Neuron (in vitro differentiated cells): ENCODE data around the gene VDAC2.

Experiments used
- H2AFZ ChIP-seq: one replicate; pipeline ENCODE4 v1.6.1; 2013; ENCODE audit warnings: low read depth, mild to moderate bottlenecking, inconsistent platforms, low read length, moderate library complexity
- H3K27me3 ChIP-seq: one replicate; pipeline ENCODE4 v1.6.1; 2013; ENCODE audit warnings: low read length; ENCODE audit not compliant: insufficient read depth
- H3K36me3 ChIP-seq: one replicate; pipeline ENCODE4 v1.6.1; 2013; ENCODE audit warnings: low read length; ENCODE audit not compliant: insufficient read depth
- H3K4me1 ChIP-seq: one replicate; pipeline ENCODE4 v1.6.1; 2013; ENCODE audit warnings: low read length; ENCODE audit not compliant: insufficient read depth
- H3K4me3 ChIP-seq: 2 replicates; pipeline ENCODE4 v1.5.1; 2013; ENCODE audit warnings: mild to moderate bottlenecking, low read length, moderate library complexity
- H3K9me3 ChIP-seq: one replicate; pipeline ENCODE4 v1.6.1; 2013; ENCODE audit warnings: low read length

The VDAC2 gene

DNA sequence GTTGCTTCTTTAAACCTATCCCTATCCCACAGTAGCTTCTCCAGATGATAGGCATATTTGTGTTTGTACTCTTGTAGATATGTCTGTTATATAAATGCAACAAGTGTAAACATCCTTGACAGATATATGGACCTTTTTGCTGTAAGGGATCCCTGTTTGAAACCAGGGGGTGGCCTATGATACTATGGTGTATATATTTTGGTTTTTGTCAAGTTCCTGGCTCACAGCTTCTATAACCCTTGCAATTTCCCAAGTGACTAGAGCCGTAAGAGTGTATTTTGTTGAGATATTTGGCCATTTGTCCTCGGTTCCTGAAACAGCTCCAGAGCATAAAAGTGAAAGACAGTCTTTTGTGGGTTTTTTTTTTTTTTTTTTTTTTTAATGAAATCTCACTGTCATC is 15.5 kb downstream of the VDAC2 start:
- Histone ChIP-seq H2AFZ (no peak overlapping the region), H3K27me3 (no peaks in the 10 kb centered on the region), H3K36me3 (peaks cover 87% of the 10 kb centered on the region), H3K4me3 (no peak overlapping the region), H3K9me3 (no peaks in the 10 kb centered on the region), H3K4me1 (peaks cover 36% of the 10 kb centered on the region)

DNA sequence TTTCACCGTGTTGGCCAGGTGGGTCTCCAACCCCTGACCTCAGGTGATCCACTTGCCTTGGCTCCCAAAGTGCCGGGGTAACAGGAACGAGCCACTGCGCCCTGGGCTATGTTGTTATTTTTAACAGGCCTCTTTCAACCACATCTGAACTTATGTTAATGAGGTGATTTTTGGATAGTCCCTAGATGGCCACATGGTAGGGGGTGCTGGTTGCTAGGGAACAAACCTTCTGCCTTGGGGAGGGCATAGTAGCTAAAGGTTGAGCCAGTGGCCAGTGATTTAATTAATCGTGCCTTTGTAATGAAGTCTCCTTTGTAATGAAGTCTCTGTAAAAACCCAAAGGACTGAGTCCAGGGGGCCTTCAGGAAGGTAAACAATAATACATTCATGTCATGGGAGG is 16.1 kb downstream of the VDAC2 start:
- H3K27me3 ChIP-seq: no peaks in the 10 kb centered on the region

DNA sequence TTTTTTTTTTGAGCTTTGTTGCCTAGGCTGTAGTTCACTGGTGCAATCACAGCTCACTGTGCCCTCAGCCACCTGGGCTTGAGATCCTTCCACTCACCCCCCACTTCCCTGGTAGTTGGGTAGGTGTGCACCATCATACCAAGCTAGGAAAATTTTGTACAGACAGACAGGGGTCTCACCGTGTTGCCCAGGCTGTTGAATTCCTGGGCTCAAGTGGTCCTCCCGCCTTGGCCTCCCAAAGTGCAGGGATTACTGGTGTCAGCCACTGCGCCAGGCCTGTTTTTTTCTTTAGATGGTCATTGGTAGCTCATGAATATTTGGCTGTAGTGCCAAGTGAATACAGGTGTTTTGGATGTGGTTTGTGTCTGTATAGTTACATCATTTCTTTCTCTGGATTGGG is 17.7 kb downstream of the VDAC2 start:
- no peaks in the 10 kb centered on the region for H3K9me3 ChIP-seq
- peaks cover 85% of the 10 kb centered on the region for H3K36me3 ChIP-seq
- peaks cover 36% of the 10 kb centered on the region for H3K4me1 ChIP-seq
- no peak overlapping the region for H2AFZ ChIP-seq
- no peak overlapping the region for H3K4me3 ChIP-seq
- H3K27me3 ChIP-seq: no peaks in the 10 kb centered on the region

More for the DNA sequence above, 16.1 kb downstream of the VDAC2 start:
- Histone ChIP-seq H3K4me3 (no peak overlapping the region), H3K36me3 (peaks cover 87% of the 10 kb centered on the region), H2AFZ (no peak overlapping the region), H3K4me1 (peaks cover 36% of the 10 kb centered on the region), H3K9me3 (no peaks in the 10 kb centered on the region)

DNA sequence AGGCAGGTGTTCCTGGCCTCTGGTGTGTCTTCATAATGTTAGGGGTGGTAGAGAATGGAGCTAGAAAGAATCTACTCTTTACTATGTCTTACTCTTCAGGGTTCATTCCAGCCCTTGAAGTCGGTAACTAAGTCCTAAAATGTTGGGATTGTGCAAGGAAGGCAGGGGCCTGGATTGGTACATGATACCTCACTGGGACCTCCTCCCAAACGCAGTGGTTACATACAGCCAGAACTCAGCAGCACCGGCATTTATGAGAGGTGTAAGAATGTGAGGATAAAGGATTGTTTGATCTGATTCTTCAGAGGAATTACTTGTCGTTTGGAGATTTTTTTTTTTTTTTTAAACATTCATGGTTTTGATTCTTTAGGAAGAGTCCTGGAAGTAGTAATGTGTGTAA is 18.2 kb downstream of the VDAC2 start:
- no peak overlapping the region for H2AFZ ChIP-seq
- no peaks in the 10 kb centered on the region for H3K27me3 ChIP-seq
- H3K9me3 ChIP-seq: no peaks in the 10 kb centered on the region
- peaks cover 34% of the 10 kb centered on the region for H3K4me1 ChIP-seq
- H3K4me3 ChIP-seq: no peak overlapping the region
- peaks cover 80% of the 10 kb centered on the region for H3K36me3 ChIP-seq

DNA sequence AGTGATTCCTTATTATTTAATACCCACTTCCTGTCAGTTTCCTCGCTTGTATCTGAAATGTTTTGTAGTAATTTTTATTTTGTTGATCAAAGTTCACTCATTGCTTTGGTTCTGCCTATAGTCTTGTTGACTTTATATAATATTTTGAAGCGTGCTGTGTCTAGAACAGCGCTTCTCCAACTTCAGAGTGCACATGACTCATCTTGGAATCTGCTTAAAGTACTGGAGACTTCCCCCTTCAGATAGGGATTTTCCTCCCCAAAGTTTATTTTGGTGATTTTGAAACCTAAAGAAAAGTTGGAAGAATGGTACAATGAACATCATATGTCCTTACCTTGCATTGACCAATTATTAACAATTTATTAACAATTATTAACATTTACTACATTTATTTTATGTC is 19.4 kb downstream of the VDAC2 start:
- H3K4me1 ChIP-seq: peaks cover 23% of the 10 kb centered on the region
- H3K9me3 ChIP-seq: no peaks in the 10 kb centered on the region
- peaks cover 69% of the 10 kb centered on the region for H3K36me3 ChIP-seq
- H2AFZ ChIP-seq: no peak overlapping the region
- H3K27me3 ChIP-seq: no peaks in the 10 kb centered on the region
- H3K4me3 ChIP-seq: no peak overlapping the region

DNA sequence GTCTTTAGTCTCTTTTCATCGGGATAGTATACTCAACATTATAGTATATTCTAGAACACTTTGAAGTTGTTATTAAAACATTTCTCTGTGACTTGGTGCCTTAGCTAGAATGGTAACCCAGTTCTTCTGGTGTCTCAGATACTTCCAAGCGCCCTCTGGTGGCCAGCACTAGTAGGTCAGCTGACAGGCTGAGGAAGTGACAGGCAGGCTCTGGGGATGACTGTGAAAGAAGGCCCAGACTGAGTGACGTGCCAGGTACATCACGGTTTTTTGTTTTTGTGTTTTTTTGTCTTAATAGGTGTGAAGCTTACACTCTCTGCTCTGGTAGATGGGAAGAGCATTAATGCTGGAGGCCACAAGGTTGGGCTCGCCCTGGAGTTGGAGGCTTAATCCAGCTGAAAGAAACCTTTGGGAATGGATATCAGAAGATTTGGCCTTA is 20.0 kb downstream of the VDAC2 start:
- H2AFZ ChIP-seq: no peak overlapping the region
- peaks cover 63% of the 10 kb centered on the region for H3K36me3 ChIP-seq
- H3K27me3 ChIP-seq: no peaks in the 10 kb centered on the region
- H3K4me1 ChIP-seq: peaks cover 16% of the 10 kb centered on the region
- H3K4me3 ChIP-seq: no peak overlapping the region
- H3K9me3 ChIP-seq: no peaks in the 10 kb centered on the region

DNA sequence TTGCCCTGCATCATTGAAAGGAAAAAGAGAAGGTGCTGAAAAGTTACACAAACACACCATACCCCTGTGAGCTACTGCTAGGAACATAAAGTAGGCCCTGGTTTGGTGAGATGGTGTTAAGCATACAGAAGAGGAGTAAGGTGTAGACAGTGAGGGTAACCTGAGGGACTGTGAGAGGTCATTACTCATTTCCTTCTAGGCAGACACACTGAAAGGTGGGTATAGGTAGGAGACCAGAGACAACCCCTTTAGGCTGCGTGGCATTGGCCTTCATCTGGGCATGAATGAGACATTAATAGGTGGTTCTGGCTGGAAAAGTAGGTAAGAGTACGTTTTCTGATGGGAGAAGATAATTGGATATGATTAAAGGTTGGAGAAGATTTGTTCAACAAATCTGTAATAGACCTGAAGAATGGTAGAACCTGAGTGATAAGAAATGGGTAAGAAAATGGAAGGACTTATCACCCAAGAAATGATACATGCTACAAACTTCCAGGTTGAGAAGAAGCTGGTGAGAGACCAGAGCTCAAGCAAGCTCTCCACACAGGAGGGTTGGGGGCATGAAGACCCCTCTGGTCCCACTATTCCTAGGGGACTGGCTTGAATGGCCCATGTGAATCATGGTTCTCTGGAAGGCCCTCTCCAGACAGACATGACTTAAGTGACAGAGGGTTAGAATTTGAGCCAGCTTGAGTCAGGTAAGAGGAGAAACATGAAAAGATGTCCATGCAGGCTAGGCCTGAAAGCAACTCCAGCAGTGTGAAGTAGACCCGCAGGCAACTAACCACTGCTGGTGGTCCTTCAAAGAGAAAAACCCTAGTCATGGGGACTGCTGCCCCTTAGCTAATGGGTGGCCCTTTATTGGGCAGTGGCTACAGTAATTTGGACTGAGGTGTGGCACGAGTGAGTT is 21.3 kb downstream of the VDAC2 start:
- H3K4me1 ChIP-seq: peaks cover 3% of the 10 kb centered on the region
- no peak overlapping the region for H2AFZ ChIP-seq
- no peaks in the 10 kb centered on the region for H3K9me3 ChIP-seq
- H3K4me3 ChIP-seq: no peak overlapping the region
- H3K36me3 ChIP-seq: peaks cover 52% of the 10 kb centered on the region
- H3K27me3 ChIP-seq: no peaks in the 10 kb centered on the region

DNA sequence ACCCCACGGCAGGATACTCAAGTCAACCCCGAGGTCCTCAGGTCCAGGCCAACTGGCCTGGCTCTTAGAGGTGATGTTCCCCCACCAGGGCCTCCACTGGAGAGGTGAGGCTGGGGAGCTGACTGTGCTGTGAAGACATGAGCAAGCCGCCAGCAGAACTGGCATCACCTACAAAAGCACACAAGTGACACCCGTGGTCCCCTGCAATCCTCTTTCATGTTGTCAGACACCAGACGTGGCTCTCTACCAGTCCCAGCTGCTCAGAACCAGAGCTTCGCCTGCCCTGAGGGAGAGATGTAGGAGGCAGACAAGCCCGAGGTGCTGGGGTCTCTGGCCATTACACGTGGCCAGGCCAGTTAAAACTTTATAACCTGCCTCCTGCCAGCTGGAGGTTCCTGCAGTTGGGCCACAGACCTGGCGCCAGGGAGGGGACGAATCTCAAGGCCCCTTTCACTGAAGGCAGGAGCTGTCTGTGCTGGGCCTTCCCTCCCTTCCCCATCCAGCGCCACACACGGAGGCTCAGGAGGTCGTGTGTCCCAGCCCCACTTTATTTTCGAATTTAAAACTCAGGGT is 22.9 kb downstream of the VDAC2 start:
- Histone ChIP-seq H3K36me3 (peaks cover 43% of the 10 kb centered on the region), H3K4me3 (no peak overlapping the region), H3K4me1 (no peaks in the 10 kb centered on the region), H3K27me3 (no peaks in the 10 kb centered on the region), H2AFZ (no peak overlapping the region), H3K9me3 (no peaks in the 10 kb centered on the region)

DNA sequence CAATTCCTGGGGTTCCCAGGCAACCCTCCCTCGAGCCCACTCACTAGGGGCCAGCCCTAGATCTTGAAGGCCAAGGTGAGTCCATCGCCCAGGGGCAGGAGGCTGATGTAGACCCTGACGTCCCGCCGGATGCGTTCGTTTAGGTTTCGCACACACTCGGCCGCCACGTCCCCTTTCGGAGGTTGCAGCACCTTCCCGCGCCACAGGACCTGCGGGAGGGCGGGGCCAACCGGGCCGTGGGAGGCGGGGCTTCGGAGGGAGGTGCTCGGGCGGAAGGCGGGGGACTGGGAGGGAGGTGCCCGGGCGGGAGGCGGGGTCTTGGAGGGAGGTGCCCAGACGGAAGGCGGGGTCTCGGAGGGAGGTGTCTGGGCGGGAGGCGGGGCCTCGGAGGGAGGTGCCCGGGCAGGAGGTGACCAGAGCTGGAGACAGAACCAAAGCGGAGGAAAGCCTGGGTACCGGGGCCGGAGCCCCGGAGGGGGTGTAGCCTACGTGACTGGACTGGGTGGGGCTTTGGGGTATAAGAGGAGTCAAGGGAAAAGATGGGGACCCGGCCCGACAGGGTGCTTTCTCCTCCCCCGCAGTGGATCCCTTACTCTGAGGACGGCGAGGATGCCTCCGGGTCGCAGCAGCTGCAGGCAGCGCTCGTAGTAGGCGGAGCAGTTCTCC is 23.6 kb downstream of the VDAC2 start:
- no peak overlapping the region for H2AFZ ChIP-seq
- H3K9me3 ChIP-seq: no peaks in the 10 kb centered on the region
- no peaks in the 10 kb centered on the region for H3K27me3 ChIP-seq
- H3K4me3 ChIP-seq: no peak overlapping the region
- peaks cover 37% of the 10 kb centered on the region for H3K36me3 ChIP-seq
- H3K4me1 ChIP-seq: no peaks in the 10 kb centered on the region

DNA sequence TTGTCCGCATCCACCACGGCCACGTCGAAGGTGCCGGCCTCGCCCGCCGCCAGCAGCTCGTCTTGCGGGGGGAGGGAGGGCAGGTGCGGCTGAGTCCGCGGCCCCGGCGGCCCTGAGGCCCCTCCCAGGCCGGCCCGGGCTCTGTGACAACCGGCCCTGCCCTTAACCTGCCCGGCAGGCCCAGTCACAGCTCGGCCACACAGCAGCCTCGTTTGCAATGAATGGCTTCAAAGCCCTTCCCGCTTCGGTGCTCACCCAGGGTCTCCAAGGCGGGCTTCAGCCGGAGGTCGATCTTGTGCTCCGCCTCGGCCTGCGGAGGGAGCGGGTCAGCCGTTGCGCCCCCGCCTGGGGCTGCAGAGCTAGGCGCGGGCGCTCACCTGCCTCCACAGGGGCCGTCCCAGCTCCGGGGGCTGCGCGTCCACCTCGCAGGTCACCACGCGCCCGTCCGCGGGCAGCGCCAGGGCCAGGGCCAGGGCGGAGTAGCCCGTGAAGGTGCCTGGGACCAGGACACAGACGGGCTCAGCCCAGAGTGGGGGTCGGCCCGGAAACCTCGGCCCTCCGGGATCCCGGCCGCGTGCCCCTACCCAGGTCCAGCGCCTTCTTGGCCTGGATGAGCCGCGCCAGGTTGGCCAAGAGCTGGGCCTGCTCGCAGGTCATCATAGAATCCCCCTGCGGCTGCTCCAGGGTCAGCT is 24.2 kb downstream of the VDAC2 start:
- Histone ChIP-seq H3K36me3 (peaks cover 30% of the 10 kb centered on the region), H3K27me3 (no peaks in the 10 kb centered on the region), H3K4me1 (no peaks in the 10 kb centered on the region), H3K4me3 (peak overlapping the region; percentile 65), H2AFZ (peak overlapping the region; percentile 96), H3K9me3 (no peaks in the 10 kb centered on the region)

DNA sequence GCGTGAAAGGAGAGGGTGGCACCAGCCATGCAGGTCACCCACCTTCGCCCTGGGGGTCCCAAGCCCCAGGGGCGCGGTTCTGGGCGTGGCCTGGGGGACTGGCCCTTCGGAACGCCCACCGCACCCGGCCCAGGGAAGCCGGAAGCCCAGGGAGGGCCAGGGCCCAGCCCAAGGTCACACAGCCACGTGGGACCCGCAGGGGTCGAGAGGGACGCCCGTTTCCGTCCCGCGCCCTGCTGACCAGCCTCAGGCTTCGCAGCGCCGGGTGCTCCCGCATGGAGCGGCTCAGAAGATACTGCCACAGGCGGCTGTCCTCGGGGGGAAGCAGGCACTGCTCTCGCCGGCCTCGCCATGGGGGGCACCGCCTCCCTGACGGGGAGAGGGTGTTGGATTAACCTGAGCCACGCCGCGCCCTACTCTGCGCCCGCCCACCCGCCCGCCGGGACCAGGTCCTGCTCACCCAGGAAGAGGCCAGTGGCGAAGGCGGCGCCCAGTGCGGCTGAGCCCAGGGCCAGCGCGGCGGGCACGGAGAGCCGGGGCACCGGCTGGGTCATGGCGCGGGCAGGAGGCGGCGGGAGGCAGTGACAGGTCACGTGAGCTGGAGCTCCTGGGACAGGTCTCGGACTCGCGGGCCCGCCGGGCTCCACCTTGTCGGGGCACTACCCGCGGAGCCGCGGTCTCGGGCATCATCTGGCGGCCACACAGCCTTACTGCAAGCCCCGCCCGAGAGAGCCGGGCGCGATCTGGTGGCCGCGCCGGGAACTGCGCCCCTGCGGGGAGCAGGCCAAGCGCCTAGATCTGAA is 25.0 kb downstream of the VDAC2 start, which contains the start of gene COMTD1:
Gene COMTD1 (minus strand): TSS at position 583 of the 803 bp plus-strand sequence. CDS start 29 bp downstream, at position 554.
- no peaks in the 10 kb centered on the region for H3K4me1 ChIP-seq
- no peaks in the 10 kb centered on the region for H3K9me3 ChIP-seq
- no peaks in the 10 kb centered on the region for H3K27me3 ChIP-seq
- H3K4me3 ChIP-seq: peak within 1 kb of the TSS; percentile 65
- H2AFZ ChIP-seq: peak within 1 kb of the TSS; percentile 96
- H3K36me3 ChIP-seq: peaks cover 23% of the 10 kb centered on the region

DNA sequence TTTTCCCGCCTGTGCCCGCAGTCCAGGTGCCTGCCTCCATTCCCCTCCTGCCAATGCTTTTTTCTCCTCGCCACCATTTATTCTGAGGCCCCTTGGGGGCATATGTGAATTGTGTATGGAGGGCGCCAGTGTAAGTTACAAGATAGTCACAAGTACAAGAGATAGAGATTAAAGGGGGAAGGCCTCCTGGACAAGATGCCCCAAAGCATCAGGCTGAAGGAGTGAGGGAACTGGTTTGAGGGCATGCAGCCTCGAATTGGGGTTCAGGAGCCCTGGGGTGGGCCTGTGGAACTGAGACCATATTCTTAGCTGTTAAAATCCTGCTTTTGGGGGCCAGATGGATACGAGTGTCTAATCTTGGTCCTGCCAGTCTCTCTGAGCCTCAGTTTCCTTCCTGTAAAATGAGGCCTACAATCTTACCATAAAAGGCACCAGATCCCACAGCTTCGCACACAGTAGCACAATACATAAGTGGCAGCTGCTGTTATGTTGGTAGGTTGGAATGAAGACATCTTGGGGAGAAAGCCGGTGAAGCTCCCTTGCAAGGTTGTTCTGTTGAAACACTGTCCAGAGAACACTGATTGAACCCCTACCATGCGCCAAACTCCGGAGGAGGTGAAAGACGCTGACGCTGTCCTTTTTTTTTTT is 25.7 kb downstream of the VDAC2 start:
- Histone ChIP-seq H3K9me3 (no peaks in the 10 kb centered on the region), H3K4me3 (no peak overlapping the region), H3K4me1 (no peaks in the 10 kb centered on the region), H2AFZ (peak overlapping the region; percentile 30), H3K27me3 (no peaks in the 10 kb centered on the region), H3K36me3 (peaks cover 17% of the 10 kb centered on the region)
